AG04450 (cell line): ENCODE measurements around the gene ATP4A. TPM values are rescaled to one million over a fixed set of nuclear protein-coding genes. Genes with fewer than 3 reads are reported as not detected.

ENCODE experiments used
- CTCF ChIA-PET: fragments of 300-600, 350-600 bp; formaldehyde crosslinking; extraction: SDS; loops from one replicate; lab custom pipeline; 2022; ENCODE audit warnings: antibody characterized with exemption, inconsistent platforms; lab: Charles Lee
- POLR2A ChIA-PET: fragments of 350-600 bp; formaldehyde crosslinking; extraction: SDS; loops from one replicate; lab custom pipeline; 2021; ENCODE audit warnings: antibody characterized with exemption, inconsistent platforms; lab: Yijun Ruan, JAX
- DNase-seq: peaks from one replicate; pipeline ENCODE4 v3.0.0-alpha.2; 2011; ENCODE audit warnings: low read depth, low spot score
- H3K27ac ChIP-seq: one replicate; pipeline ENCODE4 v1.5.1; 2012; ENCODE audit warnings: low read depth, low read length, control low read depth
- H3K27me3 ChIP-seq: one replicate; pipeline ENCODE4 v1.6.0; 2012; ENCODE audit warnings: low read length; ENCODE audit not compliant: control insufficient read depth, insufficient read depth
- H3K4me3 ChIP-seq: 2 replicates; pipeline ENCODE4 v1.5.1; 2011; ENCODE audit warnings: mild to moderate bottlenecking, low read depth, low read length, control low read depth
- H3K9me3 ChIP-seq: 2 replicates; pipeline ENCODE4 v1.5.1; 2012; ENCODE audit warnings: low read length; ENCODE audit not compliant: control insufficient read depth, insufficient read depth
- polyA plus RNA-seq: library from polyadenylated mRNA; depleted of rRNA; stranded (reverse); fragments of >200 nt; gene quantifications from 2 replicates; pipeline ENCODE4 v1.2.3, GENCODE V29; 2011
- TF ChIP-seq, protein P1 (sequence below): IDR thresholded peaks from 2 replicates; pipeline ENCODE4 v1.5.1; 2011; ENCODE audit warnings: low read depth, low read length, control low read depth, inconsistent platforms

The ATP4A gene
- polyA plus RNA-seq, 1 experiment = not detected

GRCh38 chr19:35514282-35514809, 49.1 kb downstream of the ATP4A start:
- TF ChIP-seq, protein P1, sequence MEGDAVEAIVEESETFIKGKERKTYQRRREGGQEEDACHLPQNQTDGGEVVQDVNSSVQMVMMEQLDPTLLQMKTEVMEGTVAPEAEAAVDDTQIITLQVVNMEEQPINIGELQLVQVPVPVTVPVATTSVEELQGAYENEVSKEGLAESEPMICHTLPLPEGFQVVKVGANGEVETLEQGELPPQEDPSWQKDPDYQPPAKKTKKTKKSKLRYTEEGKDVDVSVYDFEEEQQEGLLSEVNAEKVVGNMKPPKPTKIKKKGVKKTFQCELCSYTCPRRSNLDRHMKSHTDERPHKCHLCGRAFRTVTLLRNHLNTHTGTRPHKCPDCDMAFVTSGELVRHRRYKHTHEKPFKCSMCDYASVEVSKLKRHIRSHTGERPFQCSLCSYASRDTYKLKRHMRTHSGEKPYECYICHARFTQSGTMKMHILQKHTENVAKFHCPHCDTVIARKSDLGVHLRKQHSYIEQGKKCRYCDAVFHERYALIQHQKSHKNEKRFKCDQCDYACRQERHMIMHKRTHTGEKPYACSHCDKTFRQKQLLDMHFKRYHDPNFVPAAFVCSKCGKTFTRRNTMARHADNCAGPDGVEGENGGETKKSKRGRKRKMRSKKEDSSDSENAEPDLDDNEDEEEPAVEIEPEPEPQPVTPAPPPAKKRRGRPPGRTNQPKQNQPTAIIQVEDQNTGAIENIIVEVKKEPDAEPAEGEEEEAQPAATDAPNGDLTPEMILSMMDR = no peak
- Histone ChIP-seq H3K9me3 (peaks cover 3% of the 10 kb centered on the region; the same call in 1 of the 2 replicates), H3K27ac (no peak overlapping the region), H3K4me3 (no peak overlapping the region), H3K27me3 (peaks cover 15% of the 10 kb centered on the region)
- ChIA-PET CTCF (interaction anchor here (1.2 kb wide), 1 partner anchor 162 kb away, joined by 3 read pairs; no protein-coding TSS in a partner anchor), POLR2A (no interaction called here)
- no peak for DNase-seq

GRCh38 chr19:35513628-35514281, 49.7 kb downstream of the ATP4A start, which contains the start of gene DMKN:
DMKN (minus strand) TSS chr19:35513649; CDS start chr19:35513475, 174 bp downstream.
- CTCF ChIA-PET = interaction anchor here (1.2 kb wide), 1 partner anchor 161 kb away, joined by 3 read pairs; no protein-coding TSS in a partner anchor
- TF ChIP-seq, protein P1 = no peak
- H3K4me3 ChIP-seq = no peak within 1 kb of the TSS
- peaks cover 3% of the 10 kb centered on the region; the same call in 1 of the 2 replicates for H3K9me3 ChIP-seq
- DNase-seq = no peak
- POLR2A ChIA-PET = interaction anchor here (0.7 kb wide), 1 partner anchor 417 kb away, joined by 3 read pairs; no protein-coding TSS in a partner anchor
- H3K27ac ChIP-seq = no peak within 1 kb of the TSS
- peaks cover 21% of the 10 kb centered on the region for H3K27me3 ChIP-seq

- peaks cover 27% of the 10 kb centered on the region for H3K27me3 ChIP-seq
- H3K4me3 ChIP-seq = no peak overlapping the region
- H3K27ac ChIP-seq = no peak overlapping the region
- H3K9me3 ChIP-seq = peaks cover 3% of the 10 kb centered on the region; the same call in 1 of the 2 replicates
- ChIA-PET CTCF (interaction anchor here (1.3 kb wide), 1 partner anchor 18 kb away, joined by 4 read pairs; no protein-coding TSS in a partner anchor), POLR2A (interaction anchor here (0.7 kb wide), 1 partner anchor 418 kb away, joined by 3 read pairs; no protein-coding TSS in a partner anchor)
- no peak for DNase-seq
- TF ChIP-seq, protein P1 = no peak
Observed at GRCh38 chr19:35512831-35513627, 50.4 kb downstream of the ATP4A start.

GRCh38 chr19:35511337-35511736, 52.1 kb downstream of the ATP4A start:
- Histone ChIP-seq H3K27ac (no peak overlapping the region), H3K27me3 (peaks cover 35% of the 10 kb centered on the region), H3K4me3 (no peak overlapping the region), H3K9me3 (peaks cover 3% of the 10 kb centered on the region; the same call in 1 of the 2 replicates)
- POLR2A ChIA-PET = no interaction called here
- CTCF ChIA-PET = interaction anchor here (1.0 to 2.0 kb wide), 5 partner anchors 16 to 247 kb away, joined by 3 to 17 read pairs (median 5); partner anchors contain the start of gene COX6B1
- DNase-seq = no peak
- TF ChIP-seq, protein P1 = no peak
